Activated CD4-positive, alpha-beta T cell treated with anti-CD3 and anti-CD28 coated beads, Interleukin-2, amount 10 ng/mL, durations not matched to agents 24 days and 14 days (primary cell): ENCODE data around the gene CLEC19A. TPM values are rescaled to one million over a fixed set of nuclear protein-coding genes. Genes with fewer than 3 reads are reported as not detected.

Experiments
- DNase-seq: peaks from one replicate; pipeline ENCODE4 v3.0.0; 2022
- H3K27ac Mint-ChIP-seq: one replicate; pipeline ENCODE4 v1.8.0; 2022; ENCODE audit warnings: mild to moderate bottlenecking, mixed read lengths
- H3K27me3 Mint-ChIP-seq: one replicate; pipeline ENCODE4 v1.8.0; 2022; ENCODE audit warnings: mixed read lengths
- H3K36me3 Mint-ChIP-seq: one replicate; pipeline ENCODE4 v1.8.0; 2022; ENCODE audit warnings: low read depth, mild to moderate bottlenecking, mixed read lengths
- H3K4me1 Mint-ChIP-seq: one replicate; pipeline ENCODE4 v1.8.0; 2021; ENCODE audit warnings: mixed read lengths
- H3K4me3 Mint-ChIP-seq: one replicate; pipeline ENCODE4 v1.8.0; 2022; ENCODE audit warnings: mild to moderate bottlenecking, moderate library complexity, mixed read lengths
- H3K9me3 Mint-ChIP-seq: one replicate; pipeline ENCODE4 v1.8.0; 2021; ENCODE audit warnings: mixed read lengths
- intact Hi-C: fragments of 100-400 bp; cut with micrococcal nuclease; formaldehyde crosslinking; loops from one replicate; pipeline ENCODE4 v1.15.1; 2023
- total RNA-seq: library from RNA; stranded (reverse); gene quantifications from 2 replicates; pipeline ENCODE4 v1.2.3, GENCODE V29; 2022

Gene CLEC19A
- total RNA-seq, 1 donor from 2014 or later = not detected

DNA sequence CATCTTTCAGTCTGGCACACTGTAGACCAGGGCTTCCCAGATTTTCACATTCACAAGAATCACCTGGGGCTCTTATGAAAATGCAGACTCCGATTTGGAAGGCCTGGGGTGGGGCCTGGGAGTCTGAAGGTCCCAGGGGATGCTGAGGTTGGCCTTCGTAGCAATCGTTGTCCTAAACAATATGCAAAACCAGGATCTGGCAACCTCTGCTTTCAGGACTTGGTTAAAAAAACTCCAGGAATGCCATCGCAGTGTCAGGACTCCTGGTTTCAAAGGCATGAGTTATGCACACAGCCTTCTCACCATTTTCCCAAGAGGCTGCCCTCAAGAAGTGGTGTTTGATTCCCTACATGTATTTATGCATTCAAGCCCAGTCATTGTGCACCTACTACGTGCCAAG is 6.7 kb downstream of the CLEC19A start:
- Mint-ChIP-seq H3K36me3 (peaks cover 6% of the 10 kb centered on the region), H3K27me3 (peaks cover 5% of the 10 kb centered on the region), H3K9me3 (peaks cover 14% of the 10 kb centered on the region), H3K4me1 (peaks cover 26% of the 10 kb centered on the region), H3K4me3 (no peak overlapping the region), H3K27ac (peak overlapping the region; percentile 63)
- no peak for DNase-seq
- intact Hi-C loops = loop anchor here (5.0 to 10.0 kb wide), 2 partner anchors 67 to 225 kb away; partner anchors contain the start of gene COQ7

DNA sequence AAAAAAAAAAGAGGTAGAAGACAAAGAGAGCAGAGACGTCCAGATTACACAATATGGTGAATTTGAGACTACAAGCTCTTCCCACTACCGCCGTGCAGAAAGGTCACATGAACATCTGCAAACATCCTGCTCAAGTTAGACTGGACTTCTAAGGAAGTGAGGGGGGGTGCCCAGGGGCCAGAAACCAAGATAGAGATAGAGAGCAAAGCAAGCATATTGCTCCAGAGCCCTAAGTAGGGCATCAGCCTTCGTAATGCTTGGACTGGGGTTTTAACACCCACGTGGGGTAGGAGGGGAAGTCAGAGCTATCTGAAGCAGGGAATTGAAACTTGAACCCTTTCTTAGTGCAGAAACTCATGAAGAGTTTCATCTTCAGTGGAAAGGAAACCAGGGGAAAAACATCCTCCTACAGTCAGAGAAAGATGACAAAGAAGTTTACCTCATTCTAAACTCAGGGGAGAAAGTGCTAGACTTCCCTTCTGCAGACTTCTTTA is 8.7 kb downstream of the CLEC19A start:
- DNase-seq = peak; percentile 71
- peaks cover 26% of the 10 kb centered on the region for H3K4me1 Mint-ChIP-seq
- H3K27me3 Mint-ChIP-seq = peaks cover 4% of the 10 kb centered on the region
- peaks cover 6% of the 10 kb centered on the region for H3K36me3 Mint-ChIP-seq
- peak overlapping the region; percentile 48 for H3K4me3 Mint-ChIP-seq
- H3K27ac Mint-ChIP-seq = peak overlapping the region; percentile 90
- intact Hi-C loops = loop anchor here (2.0 to 10.0 kb wide), 3 partner anchors 63 to 227 kb away; partner anchors contain the start of gene COQ7
- peaks cover 14% of the 10 kb centered on the region for H3K9me3 Mint-ChIP-seq

DNA sequence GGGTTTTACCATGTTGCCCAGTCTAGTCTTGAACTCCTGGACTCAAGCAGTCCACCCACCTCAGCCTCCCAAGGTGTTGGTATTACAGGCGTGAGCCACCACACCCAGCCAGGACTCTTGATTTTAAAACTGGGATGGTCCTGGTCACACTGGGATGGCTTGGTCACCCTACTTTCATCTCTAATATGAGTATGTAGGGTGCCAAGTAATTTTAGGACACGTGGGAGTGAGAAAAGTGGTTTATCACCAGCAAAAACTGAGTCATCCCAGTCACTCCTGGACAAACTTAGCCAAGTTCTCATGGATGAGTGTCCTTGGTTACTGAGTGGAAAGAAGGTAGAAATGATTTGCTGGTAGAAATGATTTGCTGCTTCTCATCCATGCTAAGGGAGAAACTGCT is 9.9 kb downstream of the CLEC19A start:
- Mint-ChIP-seq H3K27me3 (peaks cover 2% of the 10 kb centered on the region), H3K9me3 (peaks cover 15% of the 10 kb centered on the region), H3K4me3 (peak overlapping the region; percentile 57), H3K4me1 (peaks cover 22% of the 10 kb centered on the region), H3K27ac (peak overlapping the region; percentile 90), H3K36me3 (peaks cover 6% of the 10 kb centered on the region)
- intact Hi-C loops = loop anchor here (1.0 to 10.0 kb wide), 4 partner anchors 61 to 176 kb away; no protein-coding TSS in a partner anchor
- no peak for DNase-seq

DNA sequence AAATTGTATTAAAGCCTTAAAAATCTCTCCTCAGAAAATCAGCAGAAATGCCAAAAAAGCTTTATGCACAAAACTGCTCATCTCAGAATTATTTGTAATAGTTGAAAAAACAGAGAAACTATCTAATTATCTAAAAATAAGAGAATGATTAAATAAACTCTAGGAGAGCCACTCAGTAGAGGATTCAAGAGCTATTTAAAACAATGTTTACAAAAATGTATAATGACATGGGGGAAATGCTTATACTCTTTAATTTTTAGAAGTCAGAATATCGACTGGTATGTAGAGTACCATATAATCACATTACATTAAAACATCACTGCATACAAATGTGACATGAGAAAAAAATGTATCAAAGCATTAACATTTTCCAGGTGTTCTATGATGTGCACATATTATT is 11.9 kb downstream of the CLEC19A start:
- intact Hi-C loops = loop anchor here (10.0 kb wide), 1 partner anchor 73 kb away; no protein-coding TSS in a partner anchor
- no peak for DNase-seq
- H3K4me1 Mint-ChIP-seq = peaks cover 19% of the 10 kb centered on the region
- peaks cover 5% of the 10 kb centered on the region for H3K27me3 Mint-ChIP-seq
- no peak overlapping the region for H3K27ac Mint-ChIP-seq
- H3K9me3 Mint-ChIP-seq = peaks cover 18% of the 10 kb centered on the region
- H3K36me3 Mint-ChIP-seq = peaks cover 6% of the 10 kb centered on the region
- H3K4me3 Mint-ChIP-seq = no peak overlapping the region

DNA sequence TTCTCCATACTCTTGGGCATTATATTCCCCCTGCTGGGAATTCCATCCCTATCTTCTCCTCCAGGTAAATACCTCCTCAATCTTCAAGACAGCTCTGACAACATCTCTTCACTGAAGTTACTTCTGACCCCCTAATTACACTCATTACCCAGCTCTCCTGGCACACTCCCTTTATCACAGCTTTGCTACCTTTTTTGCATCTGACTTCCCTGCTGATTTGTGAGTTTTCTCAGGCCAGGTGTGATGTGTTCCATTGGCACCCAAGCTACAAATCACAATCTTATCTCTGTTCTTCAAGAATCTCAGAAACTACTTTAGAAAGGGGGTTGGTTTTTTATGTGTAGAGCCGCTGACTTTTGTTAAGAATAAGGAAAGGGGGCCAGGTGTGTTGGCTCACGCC is 14.0 kb downstream of the CLEC19A start:
- Mint-ChIP-seq H3K9me3 (peaks cover 9% of the 10 kb centered on the region), H3K4me3 (no peak overlapping the region), H3K27ac (no peak overlapping the region), H3K27me3 (peaks cover 6% of the 10 kb centered on the region), H3K36me3 (peaks cover 4% of the 10 kb centered on the region), H3K4me1 (peaks cover 6% of the 10 kb centered on the region)
- no peak for DNase-seq
- intact Hi-C loops = loop anchor here (10.0 kb wide), 1 partner anchor 75 kb away; no protein-coding TSS in a partner anchor

DNA sequence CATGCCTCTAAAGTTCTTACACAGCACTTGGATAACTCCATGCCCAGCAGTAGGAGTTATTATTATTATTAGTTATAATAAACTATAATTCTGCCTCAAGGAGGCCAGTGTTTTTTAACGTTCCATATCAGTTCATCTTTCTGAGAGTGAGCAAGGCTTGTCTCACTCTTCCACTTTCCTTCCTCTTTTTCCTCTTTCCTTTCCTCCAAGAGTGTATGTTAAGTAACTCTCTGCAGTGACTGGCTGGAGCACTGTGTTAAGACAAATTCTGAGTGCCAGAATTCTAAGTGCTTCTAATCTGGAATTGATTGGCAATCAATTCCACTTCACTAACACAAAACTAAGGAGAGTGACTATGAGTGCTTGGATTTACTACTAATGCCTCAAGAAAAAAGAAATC is 16.4 kb downstream of the CLEC19A start:
- Mint-ChIP-seq H3K4me3 (no peak overlapping the region), H3K27me3 (peaks cover 7% of the 10 kb centered on the region), H3K4me1 (no peaks in the 10 kb centered on the region), H3K27ac (no peak overlapping the region), H3K36me3 (no peaks in the 10 kb centered on the region), H3K9me3 (peaks cover 6% of the 10 kb centered on the region)
- intact Hi-C loops = no loop called here
- no peak for DNase-seq

- intact Hi-C loops = no loop called here
- H3K9me3 Mint-ChIP-seq = peaks cover 9% of the 10 kb centered on the region
- H3K36me3 Mint-ChIP-seq = no peaks in the 10 kb centered on the region
- DNase-seq = no peak
- no peaks in the 10 kb centered on the region for H3K4me1 Mint-ChIP-seq
- no peak overlapping the region for H3K4me3 Mint-ChIP-seq
- H3K27me3 Mint-ChIP-seq = peaks cover 5% of the 10 kb centered on the region
- no peak overlapping the region for H3K27ac Mint-ChIP-seq
Observed at GRCh38 chr16:19304750-19305149, 19.2 kb downstream of the CLEC19A start.

- intact Hi-C loops = no loop called here
- peaks cover 5% of the 10 kb centered on the region for H3K27me3 Mint-ChIP-seq
- H3K4me3 Mint-ChIP-seq = no peak overlapping the region
- DNase-seq = no peak
- no peaks in the 10 kb centered on the region for H3K4me1 Mint-ChIP-seq
- H3K36me3 Mint-ChIP-seq = no peaks in the 10 kb centered on the region
- no peak overlapping the region for H3K27ac Mint-ChIP-seq
- peaks cover 8% of the 10 kb centered on the region for H3K9me3 Mint-ChIP-seq
Observed at GRCh38 chr16:19305443-19305842, 19.9 kb downstream of the CLEC19A start.

DNA sequence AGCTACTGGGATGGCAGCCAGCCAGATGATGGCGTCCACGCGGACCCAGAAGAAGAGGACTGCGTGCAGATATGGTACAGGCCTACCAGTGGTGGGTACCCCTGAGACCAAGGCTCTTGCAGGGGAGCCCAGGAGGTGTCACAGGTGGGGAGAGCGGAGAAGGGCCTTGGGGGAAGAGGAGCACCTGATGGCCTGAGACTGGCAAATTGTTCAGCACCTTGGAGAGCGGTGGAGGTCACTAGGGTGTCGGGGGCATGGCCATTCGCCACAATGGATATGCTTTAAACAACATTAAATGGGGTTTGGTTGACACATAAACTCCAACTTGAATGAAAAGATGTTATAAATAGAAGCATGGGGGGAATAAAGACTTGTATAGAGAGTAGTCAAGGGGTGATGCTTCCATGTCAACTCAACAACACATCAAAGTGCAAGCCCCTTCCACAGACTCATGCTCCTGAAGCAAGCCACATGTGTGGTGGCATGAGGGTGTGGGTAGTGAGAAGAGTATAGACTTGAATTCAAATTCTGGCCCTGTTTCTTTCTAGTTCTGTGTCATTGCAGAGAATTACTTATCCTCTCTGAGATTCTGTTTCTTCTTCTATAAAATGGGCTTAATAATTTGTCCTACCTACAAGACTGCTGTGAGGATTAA is 22.2 kb downstream of the CLEC19A start:
- Mint-ChIP-seq H3K4me1 (peaks cover 2% of the 10 kb centered on the region), H3K4me3 (no peak overlapping the region), H3K27ac (no peak overlapping the region), H3K36me3 (no peaks in the 10 kb centered on the region), H3K27me3 (peaks cover 2% of the 10 kb centered on the region), H3K9me3 (peaks cover 3% of the 10 kb centered on the region)
- intact Hi-C loops = no loop called here
- peak; percentile 58 for DNase-seq

- no peak overlapping the region for H3K4me3 Mint-ChIP-seq
- intact Hi-C loops = no loop called here
- DNase-seq = no peak
- peaks cover 2% of the 10 kb centered on the region for H3K27me3 Mint-ChIP-seq
- H3K4me1 Mint-ChIP-seq = peaks cover 2% of the 10 kb centered on the region
- H3K9me3 Mint-ChIP-seq = peaks cover 3% of the 10 kb centered on the region
- H3K27ac Mint-ChIP-seq = no peak overlapping the region
- no peaks in the 10 kb centered on the region for H3K36me3 Mint-ChIP-seq
Observed at GRCh38 chr16:19308392-19308791, 22.9 kb downstream of the CLEC19A start.

GRCh38 chr16:19309178-19309577 is 23.6 kb downstream of the CLEC19A start:
- DNase-seq = no peak
- intact Hi-C loops = no loop called here
- no peak overlapping the region for H3K4me3 Mint-ChIP-seq
- H3K36me3 Mint-ChIP-seq = no peaks in the 10 kb centered on the region
- peaks cover 3% of the 10 kb centered on the region for H3K9me3 Mint-ChIP-seq
- peaks cover 2% of the 10 kb centered on the region for H3K4me1 Mint-ChIP-seq
- no peak overlapping the region for H3K27ac Mint-ChIP-seq
- H3K27me3 Mint-ChIP-seq = peaks cover 2% of the 10 kb centered on the region

- intact Hi-C loops = no loop called here
- Mint-ChIP-seq H3K27me3 (no peaks in the 10 kb centered on the region), H3K36me3 (no peaks in the 10 kb centered on the region), H3K4me1 (peaks cover 2% of the 10 kb centered on the region), H3K9me3 (no peaks in the 10 kb centered on the region), H3K27ac (no peak overlapping the region), H3K4me3 (no peak overlapping the region)
- no peak for DNase-seq
Observed at GRCh38 chr16:19314718-19315425, 29.3 kb downstream of the CLEC19A start.

DNA sequence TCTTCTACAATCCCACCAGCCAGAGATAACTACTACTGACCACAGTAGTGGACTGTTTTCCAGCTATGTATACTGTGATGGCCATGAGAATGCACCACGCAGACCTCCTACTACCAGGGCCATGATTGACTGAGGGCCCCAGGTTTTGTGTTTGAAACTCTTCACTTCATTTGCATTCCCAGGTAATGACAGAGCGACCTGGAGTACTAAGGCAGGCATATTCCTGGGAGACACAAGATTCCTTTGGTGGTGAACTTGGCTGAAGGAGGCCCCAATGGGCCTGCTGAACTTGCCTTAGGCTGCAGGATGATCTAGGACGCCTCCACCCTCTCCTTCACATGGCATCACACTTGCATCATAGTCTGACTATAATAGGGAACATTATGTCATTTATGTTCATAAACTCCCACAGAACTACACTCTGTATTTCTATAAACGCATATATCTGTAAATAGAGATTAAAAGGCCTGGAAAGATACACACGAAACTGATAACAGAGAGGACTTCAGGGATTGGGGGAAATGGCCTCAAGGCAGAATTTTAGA is 30.4 kb downstream of the CLEC19A start:
- Mint-ChIP-seq H3K4me3 (no peak overlapping the region), H3K36me3 (no peaks in the 10 kb centered on the region), H3K27ac (no peak overlapping the region), H3K27me3 (no peaks in the 10 kb centered on the region), H3K9me3 (no peaks in the 10 kb centered on the region), H3K4me1 (peaks cover 2% of the 10 kb centered on the region)
- intact Hi-C loops = no loop called here
- no peak for DNase-seq

DNA sequence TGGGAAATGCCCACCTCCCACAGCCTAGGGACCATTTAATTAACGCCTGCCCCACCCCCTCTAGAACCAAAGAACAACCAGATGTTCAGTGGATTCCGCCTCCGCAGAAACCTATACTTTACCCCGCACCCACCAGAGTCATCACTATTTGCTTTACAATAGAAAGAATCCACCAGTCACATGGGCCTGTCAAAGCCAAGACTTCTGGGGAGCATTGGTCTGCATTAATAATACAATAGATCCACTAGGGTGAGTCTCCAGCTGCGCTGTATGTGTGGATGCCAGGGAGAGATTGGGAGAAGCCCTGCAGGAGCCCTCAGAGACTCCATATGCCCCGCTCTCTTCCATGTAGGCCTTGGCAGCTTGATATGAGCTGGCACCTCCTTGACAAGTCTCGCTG is 31.3 kb downstream of the CLEC19A start:
- Mint-ChIP-seq H3K4me3 (no peak overlapping the region), H3K27me3 (no peaks in the 10 kb centered on the region), H3K36me3 (no peaks in the 10 kb centered on the region), H3K9me3 (no peaks in the 10 kb centered on the region), H3K4me1 (no peaks in the 10 kb centered on the region), H3K27ac (no peak overlapping the region)
- intact Hi-C loops = no loop called here
- DNase-seq = no peak
